Measurements from ENCODE around the gene SPATS2L.
A peak's percentile ranks its signal among the peaks of the same experiment; 100 is the strongest.

The SPATS2L gene

DNA sequence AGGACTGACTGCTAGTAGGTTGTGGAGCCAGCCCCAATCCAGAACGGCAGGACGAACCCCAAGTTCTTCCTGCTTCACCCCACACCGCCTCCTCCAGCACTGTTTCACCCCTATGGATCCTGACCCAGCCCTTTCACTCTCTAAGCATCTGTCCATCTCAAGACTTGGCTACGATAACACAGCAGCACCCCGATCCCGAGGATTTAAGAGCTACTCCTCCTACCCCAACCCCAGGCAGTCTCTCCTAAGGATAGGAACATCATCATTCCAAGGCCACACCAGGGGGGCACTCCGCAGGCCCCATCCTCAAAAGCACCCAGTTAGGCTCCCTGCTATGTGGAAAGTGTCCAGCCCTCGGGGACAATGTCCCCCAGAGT lies 202.7 kb downstream of the SPATS2L start:
- no peak for DNase-seq (ENCODE audit: low read depth)
- TF ChIP-seq CTCF (IDR thresholded peaks at IDR 0.05; ENCODE audit: control insufficient read depth, extremely low read depth, insufficient read depth): no peak
- peak overlapping the region; percentile 88 for H3K4me3 ChIP-seq (ENCODE audit: low read depth, low read length)

DNA sequence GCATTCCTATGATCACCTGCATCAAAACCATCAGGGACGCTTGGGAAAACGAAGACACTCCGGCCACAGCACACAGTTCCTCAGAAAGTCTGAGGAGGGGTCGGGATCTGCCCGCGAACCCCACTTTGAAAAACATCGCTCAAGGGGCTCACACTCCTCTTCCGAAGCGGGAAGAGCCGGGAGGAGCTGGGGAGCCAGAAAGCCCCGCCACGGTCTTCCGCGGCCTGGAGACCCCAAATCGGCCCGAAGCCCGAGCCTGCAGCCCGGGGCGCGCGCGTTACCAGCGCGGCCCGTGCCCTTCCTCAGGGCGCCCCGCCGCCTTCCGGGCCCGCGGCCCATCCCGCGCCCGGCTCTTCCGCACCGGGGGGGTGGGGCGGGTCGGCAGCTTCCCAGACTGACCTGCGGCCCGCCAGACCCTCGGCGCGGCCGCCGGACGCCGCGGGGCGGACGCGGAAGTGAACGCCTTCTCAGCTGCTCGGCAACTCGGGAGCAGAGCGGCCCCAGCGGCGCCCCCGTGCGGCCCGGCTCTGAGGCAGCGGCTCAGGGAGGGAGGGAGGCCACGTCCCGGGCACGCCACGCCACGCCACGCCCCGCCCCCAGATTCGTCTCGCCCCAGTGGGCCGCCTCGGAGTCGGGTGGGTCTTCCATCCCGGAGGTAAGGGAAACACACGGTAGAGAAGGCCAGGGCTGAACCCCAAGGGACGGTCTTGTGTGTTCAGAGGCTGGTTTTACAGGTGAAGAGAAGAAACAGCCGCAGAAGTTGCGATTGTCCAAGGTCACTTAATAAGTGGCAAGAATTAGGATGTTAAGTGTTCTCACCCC lies 203.3 kb downstream of the SPATS2L start, which contains the start of gene KCTD18:
KCTD18 (minus strand) TSS at position 457 of the 822 bp plus-strand sequence. CDS start 3,052 bp downstream, outside the sequence.
- peak; percentile 21 for DNase-seq (ENCODE audit: low read depth)
- H3K4me3 ChIP-seq (ENCODE audit: low read depth, low read length): peak within 1 kb of the TSS; percentile 88
- peak; percentile 94 for TF ChIP-seq CTCF (IDR thresholded peaks at IDR 0.05; ENCODE audit: control insufficient read depth, extremely low read depth, insufficient read depth)

DNA sequence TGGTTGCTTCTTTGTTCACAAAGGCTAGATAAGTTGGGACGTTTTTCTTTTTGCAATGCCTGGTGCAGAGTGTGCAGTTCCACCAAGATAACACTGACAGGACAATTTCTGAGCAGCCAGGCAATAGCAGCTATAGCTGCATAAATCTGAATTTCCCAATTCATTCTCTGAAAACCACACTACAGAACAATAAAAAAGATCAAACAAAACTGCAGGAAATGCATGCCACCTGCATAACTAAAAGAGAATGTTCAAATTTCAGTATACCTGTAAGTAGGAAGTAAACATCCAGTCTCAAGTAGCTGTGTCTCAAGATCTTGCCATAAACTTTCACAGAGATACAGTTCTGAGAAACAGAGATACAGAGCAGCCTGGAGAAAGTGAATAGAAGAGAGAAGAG lies 208.7 kb downstream of the SPATS2L start:
- DNase-seq (ENCODE audit: low read depth): no peak
- no peak overlapping the region for H3K4me3 ChIP-seq (ENCODE audit: low read depth, low read length)
- no peak for TF ChIP-seq CTCF (IDR thresholded peaks at IDR 0.05; ENCODE audit: control insufficient read depth, extremely low read depth, insufficient read depth)

- no peak for DNase-seq (ENCODE audit: low read depth)
- H3K4me3 ChIP-seq (ENCODE audit: low read depth, low read length): no peak overlapping the region
- no peak for TF ChIP-seq CTCF (IDR thresholded peaks at IDR 0.05; ENCODE audit: control insufficient read depth, extremely low read depth, insufficient read depth)
Observed at GRCh38 chr2:200523158-200523557, 216.7 kb downstream of the SPATS2L start.

DNA sequence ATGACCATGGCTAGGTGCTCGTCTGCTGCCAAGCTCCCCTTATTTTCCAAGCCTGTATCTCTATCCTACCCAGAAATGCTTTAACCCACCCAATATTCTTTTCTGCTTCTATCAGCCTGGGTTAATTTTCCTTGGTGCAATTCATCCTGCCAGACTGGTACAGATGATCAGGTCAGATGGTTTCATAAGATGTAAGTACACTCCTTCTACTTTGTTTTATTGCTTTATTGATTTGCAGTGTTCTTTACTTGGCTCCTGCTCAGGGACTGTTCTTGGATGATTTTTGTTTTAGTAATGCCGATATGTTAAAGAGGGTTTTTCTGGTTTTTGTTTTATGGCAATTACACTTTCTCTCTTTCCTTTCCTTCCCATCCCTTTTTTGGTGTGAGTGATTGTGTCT lies 217.1 kb downstream of the SPATS2L start:
- H3K4me3 ChIP-seq (ENCODE audit: low read depth, low read length): no peak overlapping the region
- no peak for DNase-seq (ENCODE audit: low read depth)
- TF ChIP-seq CTCF (IDR thresholded peaks at IDR 0.05; ENCODE audit: control insufficient read depth, extremely low read depth, insufficient read depth): no peak

GRCh38 chr2:200525066-200525465 lies 218.6 kb downstream of the SPATS2L start:
- TF ChIP-seq CTCF (IDR thresholded peaks at IDR 0.05; ENCODE audit: control insufficient read depth, extremely low read depth, insufficient read depth): no peak
- H3K4me3 ChIP-seq (ENCODE audit: low read depth, low read length): no peak overlapping the region; the same call in 1 of the 2 replicates
- DNase-seq (ENCODE audit: low read depth): no peak

DNA sequence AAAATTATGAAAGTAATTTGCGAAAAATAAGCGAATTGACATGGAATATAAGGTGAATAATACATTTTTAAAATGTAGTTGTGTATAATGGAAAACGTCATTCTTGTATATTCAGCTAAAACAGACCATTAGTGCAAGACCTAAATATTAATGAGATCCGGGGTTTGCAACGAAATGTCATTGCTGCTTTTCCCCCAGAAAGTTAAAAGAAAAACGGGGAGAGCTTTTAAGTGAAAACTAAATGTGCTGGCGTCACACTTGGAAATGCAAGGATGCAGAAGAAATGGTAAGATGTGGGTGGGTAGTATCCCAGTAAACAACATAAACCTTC lies 219.0 kb downstream of the SPATS2L start:
- no peak for TF ChIP-seq CTCF (IDR thresholded peaks at IDR 0.05; ENCODE audit: control insufficient read depth, extremely low read depth, insufficient read depth)
- H3K4me3 ChIP-seq (ENCODE audit: low read depth, low read length): peak overlapping the region; percentile 95

More for the DNA sequence above, 219.0 kb downstream of the SPATS2L start:
- DNase-seq (ENCODE audit: low read depth): no peak

Data from LNCaP clone FGC (cell line).